ENCODE measurements around the gene ATP6V1G3. TPM values are rescaled to one million over a fixed set of nuclear protein-coding genes. Genes with fewer than 3 reads are reported as not detected.
A peak's percentile ranks its signal among the peaks of the same experiment; 100 is the strongest.

Gene ATP6V1G3
- total and polyA plus RNA-seq, 2 of the 4 experiments (the other 2 are of a cell fraction): not detected

- no peak overlapping the region for H4K5ac ChIP-seq (ENCODE audit: low read depth, low read length)
- no peak overlapping the region for H3K18ac ChIP-seq (ENCODE audit: low read depth, low read length)
- no peaks in the 10 kb centered on the region for H3K27me3 ChIP-seq (ENCODE audit: control insufficient read depth, insufficient read depth, low read length)
- H4K91ac ChIP-seq (ENCODE audit: insufficient read depth, low read depth, low read length): no peak overlapping the region
- no peak overlapping the region for H3K4ac ChIP-seq (ENCODE audit: low read depth, low read length)
- BruUV-seq (replicated peaks): no TSS peak
- H3K4me1 ChIP-seq (ENCODE audit: control insufficient read depth, insufficient read depth, low read length): peaks cover 2% of the 10 kb centered on the region
- no peaks in the 10 kb centered on the region for H3K9me1 ChIP-seq (ENCODE audit: insufficient read depth, low read length)
- H2AK5ac ChIP-seq (ENCODE audit: low read depth, low read length): no peak overlapping the region
- ChIA-PET POLR2A (ENCODE audit: unreplicated experiment) (no interaction called here), CTCF (interaction anchor here (0.6 to 0.7 kb wide), 2 partner anchors 143 to 330 kb away, joined by 3 to 4 read pairs; no protein-coding TSS in a partner anchor)
- H3K36me3 ChIP-seq (ENCODE audit: control insufficient read depth, insufficient read depth, low read length): no peaks in the 10 kb centered on the region
- H3K23ac ChIP-seq (ENCODE audit: low read depth, low read length): no peak overlapping the region
- no peak overlapping the region; the same call in 1 of the 2 replicates for H2BK20ac ChIP-seq (ENCODE audit: low read depth, low read length)
- H3K4me2 ChIP-seq (ENCODE audit: low read depth, low read length): no peak overlapping the region; the same call in 1 of the 2 replicates
- H2AFZ ChIP-seq (replicated peaks; ENCODE audit: low read length, poor library complexity): no peak overlapping the region
- no peak overlapping the region for H3K27ac ChIP-seq (ENCODE audit: insufficient read depth, low read length)
- H4K8ac ChIP-seq (ENCODE audit: low read depth in 2 of 2, low read length in 2 of 2): no peak overlapping the region
- H3K56ac ChIP-seq (ENCODE audit: extremely low read depth, insufficient read depth, low read length): no peak overlapping the region
- H4K20me1 ChIP-seq (ENCODE audit: insufficient read depth, low read length): no peaks in the 10 kb centered on the region
- dilution Hi-C loops (cut with HindIII; ENCODE audit: low sequenced_read_pairs, unreplicated experiment) (no loop called here), in situ Hi-C loops (cut with MboI; ENCODE audit: low sequenced_read_pairs) (no loop called here), intact Hi-C loops (cut with micrococcal nuclease) (no loop called here)
- ATAC-seq (ENCODE audit: low read depth) (0 out of 2 replicates have a peak, but pooled peaks have one; percentile 32), DNase-seq (peak; percentile 81)
- H2BK120ac ChIP-seq (ENCODE audit: low read depth, low read length): no peak overlapping the region
- H2BK15ac ChIP-seq (ENCODE audit: low read depth, low read length): no peak overlapping the region
- no peak overlapping the region for H2BK5ac ChIP-seq (ENCODE audit: low read depth, low read length, poor library complexity, severe bottlenecking)
- H3K79me1 ChIP-seq (ENCODE audit: low read depth in 1 of 2, low read length in 2 of 2): no peaks in the 10 kb centered on the region
- no peak overlapping the region for H2AK9ac ChIP-seq (replicated peaks; ENCODE audit: low read depth, low read length, poor library complexity)
- no CpG with 5 or more reads among the region's 2 CpGs for WGBS, 2 experiments (ENCODE audit: extremely low coverage in 2 of 2, insufficient read length in 1 of 2)
- H3K9ac ChIP-seq (ENCODE audit: low read depth, low read length): no peak overlapping the region
- no peak overlapping the region for H3K4me3 ChIP-seq (ENCODE audit: insufficient read depth, low read depth, low read length)
- no peak for TF ChIP-seq NFE2L2 (IDR thresholded peaks at IDR 0.05; ENCODE audit: low read depth, low read length)
- TF ChIP-seq RAD21 (IDR thresholded peaks at IDR 0.05; ENCODE audit: low read length): no peak
- no peak for TF ChIP-seq CHD1 (IDR thresholded peaks at IDR 0.05; ENCODE audit: low read depth, low read length)
- no peak for TF ChIP-seq CTCF (conservative IDR thresholded peaks at IDR 0.05; ENCODE audit: low read depth, low read length)
- no peak for TF ChIP-seq CEBPB (IDR thresholded peaks at IDR 0.05; ENCODE audit: low read depth, low read length)
- no peak for TF ChIP-seq MAZ (IDR thresholded peaks at IDR 0.05; ENCODE audit: borderline replicate concordance, low read depth, low read length)
- TF ChIP-seq SMC3 (IDR thresholded peaks at IDR 0.05; ENCODE audit: low read depth, low read length): no peak
- no peak for TF ChIP-seq RCOR1 (IDR thresholded peaks at IDR 0.05; ENCODE audit: insufficient replicate concordance, low read length)
- TF ChIP-seq POLR2A (IDR thresholded peaks at IDR 0.05; ENCODE audit: low read depth, low read length): no peak
- TF ChIP-seq FOS (IDR thresholded peaks at IDR 0.05; ENCODE audit: low read depth, low read length): no peak
- no peak for TF ChIP-seq USF2 (IDR thresholded peaks at IDR 0.05; ENCODE audit: low read depth, low read length)
- TF ChIP-seq BHLHE40 (IDR thresholded peaks at IDR 0.05; ENCODE audit: low read depth, low read length): no peak
- no peak for TF ChIP-seq ELK1 (IDR thresholded peaks at IDR 0.05; ENCODE audit: borderline replicate concordance, low read depth, low read length)
- no peak for TF ChIP-seq RFX5 (IDR thresholded peaks at IDR 0.05; ENCODE audit: low read depth, low read length)
- no peak for TF ChIP-seq MAFK (IDR thresholded peaks at IDR 0.05; ENCODE audit: low read depth, low read length)
- no peak for TF ChIP-seq MXI1 (IDR thresholded peaks at IDR 0.05; ENCODE audit: borderline replicate concordance, low read depth, low read length)
- no peak overlapping the region for H3K14ac ChIP-seq (replicated peaks; ENCODE audit: low read depth, low read length)
- no peaks in the 10 kb centered on the region for H3K9me3 ChIP-seq (ENCODE audit: control insufficient read depth, insufficient read depth, low read length)
Observed at GRCh38 chr1:198529414-198529813, 11.1 kb downstream of the ATP6V1G3 start.

All from IMR-90 (cell line).